Activated naive CD4-positive, alpha-beta T cell treated with Interleukin-2 at 50 U/mL for 16 hours (primary cell): ENCODE results near the gene DDX20.
"Not testable (repeated sequence)": the region's sequence is repeated elsewhere in the genome, so short reads cannot be mapped to it uniquely, and the experiment has no call there.

Source experiments
- DNase-seq: peaks from one replicate; pipeline ENCODE4 v3.0.0-alpha.2; 2020

The DDX20 gene

DNA sequence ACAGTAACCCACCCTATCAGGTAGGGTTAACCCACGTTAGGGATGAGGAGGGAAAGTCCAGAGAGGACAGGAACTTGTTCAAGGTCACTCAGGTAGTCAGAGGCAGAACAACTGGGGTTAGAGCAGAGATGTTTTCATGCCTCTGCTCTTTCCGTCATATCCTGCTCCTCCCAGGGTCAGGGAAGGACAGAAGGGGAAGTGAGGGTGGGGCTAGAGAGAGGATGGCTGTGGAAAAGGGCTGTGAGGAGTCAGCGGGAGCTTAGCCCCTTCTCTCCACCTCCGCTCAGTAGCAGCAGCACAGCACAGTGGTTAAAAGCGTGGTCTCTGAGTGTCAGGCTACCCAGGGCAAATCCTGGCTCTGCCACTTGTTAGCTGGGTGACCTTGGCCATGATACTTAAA, 36.5 kb downstream of the DDX20 start:
- no peak for DNase-seq

DNA sequence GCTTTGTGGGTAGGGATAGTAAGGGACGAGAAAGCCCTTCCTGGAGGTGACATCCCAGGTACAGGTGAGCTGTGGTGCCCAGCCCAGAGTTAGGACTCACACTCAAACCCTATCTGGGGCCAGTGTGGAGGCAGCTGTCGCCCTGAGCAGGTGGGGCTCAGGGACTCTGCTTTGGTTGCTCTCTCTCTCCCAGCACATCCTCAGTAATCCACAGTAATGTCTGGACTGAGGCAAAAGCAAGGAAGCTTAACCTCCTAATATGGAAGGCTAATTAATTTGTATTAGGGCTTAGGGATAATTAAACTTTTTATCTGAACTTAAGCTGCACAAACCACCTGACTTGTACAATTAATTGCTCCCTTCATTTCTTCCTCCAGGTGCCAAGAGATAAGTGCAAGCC, 38.2 kb downstream of the DDX20 start:
- no peak for DNase-seq

DNA sequence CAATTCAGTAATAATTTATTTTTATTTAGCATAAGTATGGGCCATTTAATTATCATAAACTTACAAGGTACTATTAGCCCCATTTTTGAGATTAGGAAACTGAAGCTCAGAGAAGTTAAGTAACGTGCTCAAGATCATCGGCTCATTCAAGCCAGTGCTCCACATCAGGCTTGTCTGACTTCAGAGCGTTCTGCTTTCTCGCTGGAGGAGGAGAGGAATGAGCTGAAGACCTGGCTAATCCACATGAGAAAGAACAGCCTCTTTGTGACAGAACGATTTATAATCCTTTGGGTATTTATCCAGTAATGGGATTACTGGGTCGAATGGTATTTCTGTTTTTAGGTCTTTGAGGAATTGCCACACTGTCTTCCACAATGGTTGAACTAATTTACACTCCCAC, 39.7 kb downstream of the DDX20 start:
- no peak for DNase-seq

DNA sequence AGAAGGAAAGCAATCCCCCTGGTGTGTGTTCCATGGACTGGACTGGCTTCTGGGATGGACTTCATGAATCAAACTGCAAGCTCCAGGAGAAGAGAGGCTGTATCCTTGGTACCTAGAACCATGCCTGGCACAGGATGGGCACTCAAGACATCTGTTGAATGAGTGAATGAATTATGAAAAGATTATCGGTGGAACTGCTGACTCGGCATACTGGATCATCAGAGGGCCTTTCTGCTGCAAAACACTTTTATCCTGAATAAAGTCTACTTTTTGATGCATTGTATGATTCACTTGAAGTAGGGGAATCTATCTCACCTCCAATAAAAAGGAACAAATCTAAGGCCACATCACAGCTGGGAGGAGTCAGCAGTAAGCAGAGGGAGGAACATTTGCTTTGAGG, 42.9 kb downstream of the DDX20 start:
- no peak for DNase-seq

DNA sequence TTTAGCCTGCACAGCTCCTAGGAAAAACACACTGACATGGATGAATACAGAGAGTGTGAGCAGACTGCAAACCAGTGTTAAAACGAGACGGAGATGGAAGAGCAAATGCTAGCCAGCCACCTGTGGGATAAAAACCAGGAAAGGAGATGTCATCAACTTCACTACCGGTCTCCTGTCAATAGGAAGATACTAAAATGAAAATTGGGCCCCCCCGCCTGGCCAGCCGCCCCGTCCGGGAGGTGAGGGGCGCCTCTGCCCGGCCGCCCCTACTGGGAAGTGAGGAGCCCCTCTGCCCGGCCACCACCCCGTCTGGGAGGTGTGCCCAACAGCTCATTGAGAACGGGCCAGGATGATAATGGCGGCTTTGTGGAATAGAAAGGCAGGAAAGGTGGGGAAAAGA, 44.0 kb downstream of the DDX20 start:
- DNase-seq = not testable (repeated sequence)

DNA sequence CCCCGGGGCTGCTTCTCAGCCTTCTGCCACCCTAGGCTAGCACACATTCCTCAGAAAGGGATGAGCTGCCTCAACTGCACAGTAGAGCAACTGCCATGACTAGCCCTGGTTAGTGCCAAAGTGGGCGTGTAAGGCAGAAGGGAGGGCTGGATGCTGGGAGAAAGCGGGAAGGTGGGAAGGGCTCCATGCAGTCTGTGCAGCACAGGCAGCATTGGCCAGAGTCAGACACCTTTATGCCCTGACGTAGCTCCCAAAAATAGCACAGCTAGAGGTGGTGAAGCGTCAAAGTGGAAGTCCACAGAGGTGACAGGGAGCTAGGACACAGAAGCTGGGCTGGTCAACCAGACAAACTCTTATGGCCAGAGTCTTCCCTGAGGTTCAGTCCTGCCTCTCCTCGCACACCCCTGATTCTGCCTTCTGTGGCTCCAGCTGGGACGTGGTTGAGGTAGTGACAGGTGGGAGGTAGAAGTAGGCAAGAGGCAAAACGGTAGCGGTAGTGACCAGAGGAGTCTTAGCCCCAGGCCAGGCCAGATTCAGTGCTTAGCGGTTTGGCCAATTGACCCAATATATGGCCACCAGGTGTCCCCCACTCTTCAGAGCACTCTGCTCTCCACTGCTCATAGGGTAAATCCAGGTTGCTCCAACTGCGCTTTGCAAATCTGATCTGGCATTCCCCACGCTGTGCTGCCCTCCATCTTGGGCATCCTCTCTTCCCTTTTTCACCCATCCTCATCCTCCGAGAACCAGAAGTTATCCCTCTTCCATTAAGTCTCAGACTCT, 45.6 kb downstream of the DDX20 start:
- no peak for DNase-seq

DNA sequence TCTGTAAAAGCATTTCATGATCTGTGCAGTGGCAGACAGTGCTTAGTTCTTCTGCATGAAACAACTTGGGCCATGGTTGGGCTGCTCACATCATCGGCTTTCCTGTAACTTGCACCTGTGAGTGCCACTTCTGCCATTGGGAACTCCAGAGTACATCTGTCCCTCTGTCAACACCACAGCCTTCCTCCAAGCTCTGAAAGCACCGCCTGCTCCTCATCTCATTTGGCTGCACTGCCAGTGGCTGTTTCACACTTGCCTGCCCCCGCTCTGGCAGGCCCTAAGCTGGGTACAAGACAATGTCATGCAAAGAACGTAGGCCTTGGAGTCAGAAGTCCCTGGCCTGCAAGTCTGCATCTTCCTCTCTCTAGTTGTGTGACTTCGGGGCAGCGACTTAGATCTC, 46.4 kb downstream of the DDX20 start:
- DNase-seq = no peak

DNA sequence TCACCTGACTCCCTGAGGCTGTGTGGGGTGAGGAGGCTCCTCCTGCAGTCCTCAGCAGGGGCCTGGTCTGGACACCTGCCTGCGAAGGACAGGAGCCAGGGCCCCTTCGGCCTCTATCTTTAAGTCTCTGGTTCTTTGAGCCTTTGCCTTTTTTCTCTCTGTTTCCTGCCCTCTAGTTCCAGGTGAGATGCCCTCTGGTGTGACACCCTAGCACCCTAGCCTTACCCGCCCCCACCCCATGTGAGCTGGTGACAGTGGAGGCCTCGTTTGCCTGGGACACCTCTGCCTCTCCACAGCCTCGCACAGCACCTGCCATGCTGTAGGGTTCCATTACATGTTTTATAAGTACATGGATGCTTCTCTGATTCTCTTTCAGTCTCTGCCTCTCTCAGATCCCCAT, 47.3 kb downstream of the DDX20 start:
- DNase-seq = no peak

DNA sequence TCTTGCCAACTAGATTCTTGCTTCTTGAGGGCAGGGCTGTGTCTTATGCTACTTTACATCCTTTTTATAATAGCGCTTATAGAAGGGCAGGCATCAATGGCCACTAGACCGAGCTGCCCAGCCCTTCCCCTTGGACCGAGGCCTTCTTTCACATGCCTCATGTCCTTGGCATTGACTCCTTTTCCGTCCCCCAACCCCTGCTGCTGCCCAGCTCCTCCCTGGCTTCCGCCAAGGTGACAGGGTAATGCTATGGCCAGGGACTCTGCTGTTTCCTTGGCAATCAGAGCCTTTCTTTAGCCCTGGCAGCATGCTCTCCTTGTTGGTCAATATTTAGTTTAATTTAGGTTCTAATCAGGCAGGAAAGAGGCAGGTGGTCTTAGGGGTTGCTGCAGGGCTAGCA, 48.2 kb downstream of the DDX20 start:
- no peak for DNase-seq

DNA sequence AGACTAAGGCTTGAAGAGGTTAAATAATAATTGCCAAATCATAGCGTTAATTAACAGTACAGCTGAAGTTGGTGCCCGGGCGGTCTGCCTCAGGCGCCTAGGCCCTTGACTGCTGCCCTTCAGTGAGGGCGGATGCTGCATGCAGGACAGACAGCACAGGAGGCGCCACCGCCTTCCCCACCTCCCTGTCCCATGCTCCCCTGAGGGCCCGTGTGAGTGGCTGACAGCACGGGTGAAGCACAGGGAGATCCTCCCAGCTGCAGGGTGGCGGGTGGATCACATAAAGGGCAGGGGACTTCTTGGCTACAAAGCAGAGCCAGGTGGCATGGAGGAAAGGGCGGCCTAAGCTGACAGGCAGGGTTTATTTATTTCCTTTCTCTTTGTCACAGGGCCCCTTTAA, 49.1 kb downstream of the DDX20 start:
- no peak for DNase-seq

DNA sequence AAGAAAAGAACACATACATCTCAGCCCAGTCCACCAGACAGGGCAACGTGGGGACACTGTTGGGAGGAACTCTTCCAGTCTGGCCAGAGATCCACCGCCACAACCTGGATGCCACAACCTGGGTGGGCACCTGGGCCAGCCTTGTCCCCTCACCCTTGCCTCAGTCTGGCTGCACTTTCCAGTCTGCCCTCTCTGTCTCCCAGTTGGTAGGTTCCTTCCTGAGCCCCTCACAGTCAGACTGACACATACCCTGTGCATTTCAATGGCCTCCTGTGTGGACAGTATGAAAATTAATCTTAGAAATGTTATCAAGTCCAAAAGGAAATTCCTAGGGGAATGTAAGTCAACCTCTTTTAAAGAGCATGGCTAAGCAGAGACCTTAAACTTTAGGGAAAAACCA, 49.5 kb downstream of the DDX20 start:
- DNase-seq = no peak

DNA sequence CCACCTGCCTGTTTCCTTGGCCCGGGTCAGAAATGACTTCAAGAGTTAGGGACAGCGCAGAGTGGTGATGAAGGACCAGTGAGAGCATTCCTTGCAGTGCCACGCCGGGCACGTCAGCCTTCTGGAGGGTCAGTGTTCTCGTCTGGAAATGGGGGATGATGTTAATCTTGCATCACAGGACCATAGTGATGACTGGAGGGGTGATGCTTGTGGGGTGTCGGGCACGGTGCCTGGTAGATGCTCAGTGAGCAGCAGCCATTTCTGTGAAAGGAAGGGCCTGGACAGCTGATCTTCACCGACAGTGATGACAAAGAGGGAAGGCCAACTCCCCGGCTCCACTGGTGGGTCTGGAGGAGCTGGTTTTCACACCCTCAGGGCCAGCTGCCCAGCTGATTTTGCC, 56.2 kb downstream of the DDX20 start:
- no peak for DNase-seq

DNA sequence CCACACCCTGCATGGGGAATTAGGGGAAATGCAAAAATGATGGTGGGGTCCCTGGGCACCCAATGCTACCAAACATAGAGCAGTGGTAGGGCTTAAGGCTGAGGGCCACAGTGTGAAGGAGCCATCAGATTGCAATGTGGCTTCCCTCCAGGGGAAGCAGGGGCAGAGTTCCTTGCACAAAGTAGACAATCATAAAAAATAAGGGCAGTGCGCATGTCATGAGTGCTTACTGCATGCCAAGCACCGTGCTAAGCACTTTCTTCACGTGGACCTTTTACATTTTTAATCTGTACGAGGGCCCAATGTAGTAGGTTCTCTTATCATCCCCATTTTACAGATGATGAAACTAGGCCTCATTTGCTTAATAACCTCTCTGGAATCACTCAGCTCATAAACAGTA, 56.6 kb downstream of the DDX20 start:
- no peak for DNase-seq

DNA sequence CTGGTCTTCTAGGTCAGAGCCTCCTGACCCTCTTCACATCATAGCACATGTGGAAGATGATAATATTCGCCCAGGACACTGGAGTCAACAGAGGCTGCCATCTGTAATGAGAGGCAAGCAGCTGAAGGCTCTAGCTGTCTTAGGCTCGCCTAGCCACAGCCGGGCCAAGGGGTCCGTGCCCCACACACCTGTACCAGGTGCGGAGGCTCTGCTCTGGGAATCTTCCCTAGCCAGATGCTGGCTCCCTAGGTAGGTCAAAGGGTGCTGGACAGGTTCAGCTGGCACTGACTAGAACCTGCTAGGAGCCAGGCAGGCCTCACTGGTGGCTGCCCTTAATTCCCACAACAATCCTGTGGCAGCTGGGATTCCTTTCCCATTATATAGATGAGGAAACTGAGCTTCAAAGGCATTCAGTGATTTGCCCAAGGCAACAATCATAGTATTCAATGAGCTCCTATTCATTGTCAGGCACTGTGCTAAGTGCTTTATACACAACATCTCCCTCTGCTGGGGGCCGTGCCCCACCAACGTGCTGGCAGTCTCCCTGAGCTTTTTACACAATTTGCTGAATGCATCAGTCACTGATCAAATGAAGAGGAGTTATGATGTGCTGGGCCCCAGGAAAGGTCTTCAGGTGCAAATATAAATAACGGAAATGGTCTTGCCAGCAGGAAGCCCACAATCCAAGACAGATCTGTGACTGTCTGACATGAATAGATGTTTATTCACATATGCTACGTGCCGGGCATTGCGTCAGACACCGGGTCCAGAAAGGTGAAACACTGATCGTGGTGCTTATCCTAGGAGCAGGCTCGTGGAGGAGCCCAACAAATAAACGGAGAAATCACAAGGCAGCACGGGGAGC, 58.0 kb downstream of the DDX20 start:
- no peak for DNase-seq

DNA sequence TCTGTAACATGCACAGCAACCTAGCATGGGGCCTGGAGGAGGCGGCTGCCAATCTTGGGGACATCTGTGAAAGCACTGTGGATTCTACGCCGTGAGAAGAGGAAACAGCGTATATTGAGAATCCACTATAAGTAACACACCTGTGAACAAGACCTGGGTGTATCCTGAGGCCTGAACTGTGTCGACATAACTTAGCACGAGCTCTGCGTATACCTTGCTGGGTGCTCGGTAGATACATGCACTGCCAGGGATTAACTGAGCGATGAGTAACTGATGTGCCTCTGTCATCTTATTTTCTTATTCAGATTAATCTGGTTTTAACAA, 58.6 kb downstream of the DDX20 start:
- DNase-seq = no peak

DNA sequence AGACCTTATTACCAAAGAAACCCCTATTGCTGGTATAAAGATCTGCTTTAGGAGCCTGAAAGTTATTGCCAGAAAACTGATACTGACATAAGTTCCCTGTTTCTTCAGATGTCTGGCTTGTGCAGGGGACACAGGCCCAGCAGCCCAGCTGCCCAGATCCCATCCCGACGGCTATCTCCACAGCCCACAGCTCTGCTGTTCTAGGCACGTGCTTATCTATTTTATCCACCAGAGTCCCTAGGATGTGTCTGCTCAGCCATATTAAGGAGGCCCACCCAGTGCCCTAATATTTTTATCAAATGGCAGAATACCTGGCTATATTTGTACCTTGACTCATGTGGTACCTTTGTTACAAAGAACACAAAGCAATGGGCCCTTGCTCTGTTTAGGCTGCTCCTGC, 58.9 kb downstream of the DDX20 start:
- DNase-seq = no peak
